GM12891 (cell line): ENCODE measurements around the gene ADAM15.

Source experiments
- PAX5 ChIP-seq: IDR thresholded peaks from 2 replicates; pipeline ENCODE4 v1.6.1; 2011; ENCODE audit warnings: low read length, moderate library complexity, mild to moderate bottlenecking; ENCODE audit not compliant: insufficient read depth, severe bottlenecking
- POLR2A ChIP-seq: IDR thresholded peaks from 2 replicates; pipeline ENCODE4 v1.6.1; 2011; ENCODE audit warnings: low read depth, low read length, control low read depth
- POLR2AphosphoS5 ChIP-seq: IDR thresholded peaks from 2 replicates; pipeline ENCODE4 v1.6.1; 2011; ENCODE audit warnings: low read depth, low read length, control low read depth
- POU2F2 ChIP-seq: IDR thresholded peaks from 2 replicates; pipeline ENCODE4 v1.6.1; 2011; ENCODE audit warnings: low read depth, mild to moderate bottlenecking, control low read depth, low read length, moderate library complexity
- SPI1 ChIP-seq: IDR thresholded peaks from 2 replicates; pipeline ENCODE4 v1.6.1; 2011; ENCODE audit warnings: low read depth, low read length, control low read depth
- TAF1 ChIP-seq: IDR thresholded peaks from 2 replicates; pipeline ENCODE4 v1.6.1; 2011; ENCODE audit warnings: low read depth, low read length, control low read depth

DNA sequence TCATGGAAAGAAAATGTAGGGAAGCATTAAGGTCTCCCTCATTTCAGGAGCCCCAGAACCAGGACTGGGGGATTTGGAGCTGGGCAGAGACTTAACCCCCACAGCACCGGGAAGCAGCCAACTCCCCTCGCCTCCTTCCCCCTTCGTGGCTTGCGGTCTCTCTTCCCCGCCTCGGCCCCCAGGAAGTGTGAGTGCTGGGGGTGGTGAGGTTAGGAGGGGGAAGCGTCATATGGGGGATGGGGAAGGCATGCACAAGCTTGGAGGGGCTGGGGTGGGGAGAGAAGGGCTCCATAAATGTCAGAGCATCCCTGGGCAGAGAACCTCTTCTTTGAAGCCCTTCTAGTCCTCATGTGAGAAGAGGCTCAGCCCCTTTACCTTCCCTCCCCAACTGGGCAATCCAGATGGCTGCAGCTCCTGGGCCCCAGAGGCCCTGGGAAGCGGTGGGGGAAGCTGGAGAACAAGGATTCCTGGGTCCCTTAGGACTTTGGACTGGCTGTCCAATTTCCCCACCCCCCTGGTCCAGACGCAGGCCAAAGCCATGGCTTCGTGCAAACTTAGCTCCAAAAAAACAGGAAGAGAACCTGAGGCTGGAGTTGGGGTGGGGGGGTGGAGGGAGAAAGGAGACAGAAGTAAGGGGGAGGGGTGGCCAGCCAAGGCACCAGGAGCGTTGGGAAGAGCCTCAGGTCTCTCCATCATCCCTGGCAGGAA is 40.8 kb upstream of the ADAM15 start:
- TF ChIP-seq POLR2A, result no peak
- no peak for TF ChIP-seq TAF1
- TF ChIP-seq POLR2AphosphoS5, result no peak
- TF ChIP-seq SPI1, result no peak
- TF ChIP-seq PAX5, result no peak
- TF ChIP-seq POU2F2, result no peak
